ENCODE data around the gene ATG5.

DNA sequence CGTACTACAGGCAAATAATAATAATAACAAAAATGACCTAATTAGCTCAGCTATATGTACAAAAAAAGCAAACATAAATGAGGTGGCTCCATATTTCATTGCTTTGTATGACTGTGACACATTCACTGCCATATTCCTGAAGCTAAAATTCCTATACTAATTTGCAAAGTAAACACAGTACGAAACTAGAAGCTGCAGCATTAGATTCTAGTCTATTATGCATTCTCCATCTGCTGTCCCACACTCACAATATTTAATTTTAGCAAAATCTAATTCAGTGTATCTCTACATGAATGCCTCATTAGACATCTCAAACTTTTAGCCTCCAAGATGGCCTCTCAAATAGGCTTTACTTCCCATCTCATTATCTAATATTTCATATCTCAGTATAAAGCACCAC lies 55.1 kb downstream of the ATG5 start:
- no peak for TF ChIP-seq CTCF (IDR thresholded peaks at IDR 0.05; ENCODE audit: poor library complexity, severe bottlenecking)
- no peak for TF ChIP-seq EZH2 (IDR thresholded peaks at IDR 0.05; ENCODE audit: borderline replicate concordance, insufficient read depth, low read length, poor library complexity, severe bottlenecking)
- no peak for TF ChIP-seq SMC3 (conservative IDR thresholded peaks at IDR 0.05; ENCODE audit: poor library complexity)
- TF ChIP-seq, protein P1, sequence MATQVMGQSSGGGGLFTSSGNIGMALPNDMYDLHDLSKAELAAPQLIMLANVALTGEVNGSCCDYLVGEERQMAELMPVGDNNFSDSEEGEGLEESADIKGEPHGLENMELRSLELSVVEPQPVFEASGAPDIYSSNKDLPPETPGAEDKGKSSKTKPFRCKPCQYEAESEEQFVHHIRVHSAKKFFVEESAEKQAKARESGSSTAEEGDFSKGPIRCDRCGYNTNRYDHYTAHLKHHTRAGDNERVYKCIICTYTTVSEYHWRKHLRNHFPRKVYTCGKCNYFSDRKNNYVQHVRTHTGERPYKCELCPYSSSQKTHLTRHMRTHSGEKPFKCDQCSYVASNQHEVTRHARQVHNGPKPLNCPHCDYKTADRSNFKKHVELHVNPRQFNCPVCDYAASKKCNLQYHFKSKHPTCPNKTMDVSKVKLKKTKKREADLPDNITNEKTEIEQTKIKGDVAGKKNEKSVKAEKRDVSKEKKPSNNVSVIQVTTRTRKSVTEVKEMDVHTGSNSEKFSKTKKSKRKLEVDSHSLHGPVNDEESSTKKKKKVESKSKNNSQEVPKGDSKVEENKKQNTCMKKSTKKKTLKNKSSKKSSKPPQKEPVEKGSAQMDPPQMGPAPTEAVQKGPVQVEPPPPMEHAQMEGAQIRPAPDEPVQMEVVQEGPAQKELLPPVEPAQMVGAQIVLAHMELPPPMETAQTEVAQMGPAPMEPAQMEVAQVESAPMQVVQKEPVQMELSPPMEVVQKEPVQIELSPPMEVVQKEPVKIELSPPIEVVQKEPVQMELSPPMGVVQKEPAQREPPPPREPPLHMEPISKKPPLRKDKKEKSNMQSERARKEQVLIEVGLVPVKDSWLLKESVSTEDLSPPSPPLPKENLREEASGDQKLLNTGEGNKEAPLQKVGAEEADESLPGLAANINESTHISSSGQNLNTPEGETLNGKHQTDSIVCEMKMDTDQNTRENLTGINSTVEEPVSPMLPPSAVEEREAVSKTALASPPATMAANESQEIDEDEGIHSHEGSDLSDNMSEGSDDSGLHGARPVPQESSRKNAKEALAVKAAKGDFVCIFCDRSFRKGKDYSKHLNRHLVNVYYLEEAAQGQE (IDR thresholded peaks at IDR 0.05; ENCODE audit: borderline replicate concordance) = no peak
- no peak for TF ChIP-seq TAF1 (IDR thresholded peaks at IDR 0.05; ENCODE audit: low read depth)
- no peak for TF ChIP-seq POLR2AphosphoS5 (IDR thresholded peaks at IDR 0.05)
- TF ChIP-seq EP300 (conservative IDR thresholded peaks at IDR 0.05; ENCODE audit: poor library complexity, severe bottlenecking) = no peak

All from neural cell (in vitro differentiated cells).